Measurements from ENCODE around the gene PSMB7.
"Not testable (repeated sequence)": the region's sequence is repeated elsewhere in the genome, so short reads cannot be mapped to it uniquely, and the experiment has no call there.

PSMB7 gene

DNA sequence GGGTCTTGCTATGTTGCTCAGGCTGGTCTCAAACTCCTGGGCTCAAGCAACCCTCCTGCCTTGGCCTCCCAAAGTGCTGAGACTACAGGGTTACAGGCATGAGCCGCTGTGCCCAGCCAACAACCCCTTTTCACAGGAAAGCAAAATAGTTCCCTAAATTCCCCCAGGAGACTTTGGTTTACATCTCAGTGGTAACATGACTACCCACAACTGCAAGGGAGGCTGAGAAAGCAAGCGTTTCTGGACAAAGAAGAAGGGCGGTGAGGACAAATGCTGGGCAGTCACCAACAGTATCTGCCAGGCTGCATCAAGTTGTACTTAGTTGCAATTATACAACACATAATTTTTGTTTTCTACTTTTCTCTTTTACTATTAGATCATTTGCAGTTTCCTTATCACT lies 27.6 kb upstream of the PSMB7 start:
- DNase-seq, result no peak

DNA sequence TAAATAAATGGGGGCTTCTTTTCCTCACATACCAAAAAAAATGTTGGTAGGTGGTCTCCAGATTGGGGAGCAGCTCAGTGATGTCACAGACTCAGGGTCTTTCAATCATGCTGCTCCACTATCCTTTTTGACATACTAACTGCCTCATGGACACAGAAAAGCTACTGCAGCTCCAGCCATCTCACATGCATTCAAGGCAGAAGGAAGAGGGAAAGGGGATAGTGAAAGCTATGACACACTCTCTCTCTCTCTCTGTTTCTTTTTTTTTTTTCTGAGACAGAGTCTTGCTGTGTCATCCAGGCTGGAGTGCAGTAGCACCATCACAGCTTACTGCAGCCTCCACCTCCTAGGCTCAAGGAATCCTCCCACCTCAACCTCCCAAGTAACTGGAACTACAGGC lies 27.1 kb upstream of the PSMB7 start:
- no peak for DNase-seq

DNA sequence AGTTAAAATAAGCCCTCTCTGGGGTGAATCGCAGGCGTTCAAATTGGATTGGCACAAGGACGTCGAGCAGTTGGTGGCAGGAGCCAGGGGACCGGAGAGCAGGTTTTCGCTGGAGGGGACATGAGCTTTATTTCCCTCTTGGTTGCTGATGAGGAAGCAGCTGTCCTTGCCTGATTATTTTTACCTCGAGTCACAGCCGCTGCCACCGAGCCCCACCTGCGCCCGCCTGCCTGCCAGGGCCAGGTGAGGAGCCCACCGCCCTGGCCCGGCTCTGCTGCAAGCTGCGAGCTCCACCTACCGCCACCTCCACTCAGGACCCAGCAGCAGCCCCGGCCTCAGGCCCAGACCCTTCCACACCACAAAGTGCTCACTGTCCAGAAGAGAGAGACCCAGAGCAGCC lies 26.0 kb upstream of the PSMB7 start:
- DNase-seq, result no peak

DNA sequence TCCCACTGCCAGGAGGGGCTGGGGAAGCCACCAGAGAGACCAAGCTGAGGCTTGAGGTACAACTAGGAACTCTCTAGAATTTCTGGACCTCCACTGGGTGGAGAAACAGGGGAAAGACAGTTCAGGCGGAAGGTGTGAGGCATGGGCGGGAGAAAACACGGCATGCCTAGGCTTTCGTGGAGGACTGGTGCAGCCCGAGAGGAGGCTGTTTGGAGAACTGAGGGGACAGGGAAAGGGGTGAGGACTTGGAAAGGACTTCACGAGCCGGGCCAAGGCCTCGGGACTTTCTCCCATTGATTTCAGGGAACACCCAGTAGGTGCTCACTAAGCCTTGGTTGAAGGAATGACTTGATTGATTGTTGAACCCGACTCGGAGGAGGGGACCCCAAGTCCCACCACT lies 25.5 kb upstream of the PSMB7 start:
- DNase-seq, result no peak

DNA sequence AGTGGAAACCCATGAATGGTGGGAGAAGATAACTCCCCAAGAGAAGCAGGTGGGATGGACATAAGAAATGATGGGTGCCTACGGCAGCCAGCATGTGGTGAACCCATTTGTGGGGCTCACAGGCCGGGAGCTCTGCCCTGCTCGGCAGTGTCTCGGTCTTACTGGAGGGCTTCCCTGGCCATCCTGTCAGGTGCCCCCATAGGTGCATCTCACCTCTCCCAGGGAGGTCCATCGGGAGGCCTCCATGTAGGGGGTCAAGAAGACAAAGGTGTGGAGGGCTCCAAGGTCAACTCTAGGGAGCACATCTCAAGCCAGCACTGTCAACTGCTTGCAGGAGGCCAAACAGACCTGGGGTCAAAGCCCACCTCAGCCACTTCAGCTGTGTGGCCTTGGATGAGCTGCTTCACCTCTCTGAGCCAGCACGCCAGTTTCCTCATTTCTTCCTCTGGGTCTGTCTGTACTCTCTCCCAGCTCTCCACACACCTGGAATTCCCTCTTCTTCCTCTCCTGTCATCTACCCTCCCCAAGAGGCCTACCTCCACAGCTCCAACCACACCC lies 24.5 kb upstream of the PSMB7 start:
- no peak for DNase-seq

DNA sequence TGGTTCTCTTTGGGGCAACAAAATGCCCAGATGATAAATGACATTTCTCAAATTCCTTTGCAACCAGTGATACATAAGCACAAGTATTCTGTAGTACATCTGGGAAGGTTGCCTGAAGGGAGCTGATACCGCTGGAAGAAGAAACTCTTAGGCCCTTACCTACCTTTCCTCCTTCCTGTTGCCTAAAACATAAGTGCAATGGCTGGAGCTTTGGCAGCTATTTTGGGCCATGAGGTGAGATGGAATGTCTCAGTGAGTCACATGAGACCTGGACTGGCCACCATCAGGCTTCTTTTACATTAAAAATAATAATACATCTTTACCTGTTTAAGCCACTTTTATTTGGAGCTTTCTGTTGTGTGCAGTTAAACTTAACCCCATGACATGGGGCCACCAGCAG lies 23.8 kb upstream of the PSMB7 start:
- no peak for DNase-seq

DNA sequence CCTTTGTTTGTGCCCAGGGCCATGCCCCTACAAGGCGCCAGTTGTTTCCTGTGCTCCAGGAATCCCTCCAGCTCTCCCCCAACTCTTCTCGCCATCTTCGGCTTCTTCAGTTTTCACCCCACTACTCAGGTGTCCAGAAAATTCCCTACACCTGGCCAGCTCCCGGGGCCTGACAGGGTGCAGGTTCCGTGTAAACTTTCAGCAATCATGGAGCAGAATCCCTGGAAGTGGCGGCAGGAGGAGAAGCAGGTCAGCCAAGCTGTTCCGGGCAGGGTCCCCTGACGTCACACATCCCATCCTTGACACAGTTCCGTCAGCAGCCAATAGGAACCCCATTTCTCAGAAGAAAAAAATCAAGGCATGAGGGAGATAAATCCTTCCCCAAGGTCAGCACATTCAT lies 22.8 kb upstream of the PSMB7 start:
- no peak for DNase-seq

DNA sequence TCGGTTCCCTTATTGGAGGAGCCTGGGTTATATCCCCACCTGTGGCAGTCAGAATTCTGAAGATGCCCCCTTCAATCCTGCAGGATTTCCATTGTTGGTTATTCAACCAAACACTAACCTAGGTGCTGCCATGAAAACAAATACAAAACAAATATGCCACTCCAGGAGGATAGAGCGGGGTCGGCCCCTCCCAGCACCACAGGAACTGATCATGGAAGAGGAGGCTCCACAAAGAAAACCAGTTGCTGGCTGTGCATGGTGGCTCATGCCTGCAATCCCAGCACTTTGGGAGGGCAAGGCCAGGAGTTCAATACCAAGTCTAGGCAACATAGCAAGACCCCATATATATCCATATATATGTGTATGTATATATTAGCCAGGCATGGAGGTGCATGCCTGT lies 21.8 kb upstream of the PSMB7 start:
- no peak for DNase-seq

DNA sequence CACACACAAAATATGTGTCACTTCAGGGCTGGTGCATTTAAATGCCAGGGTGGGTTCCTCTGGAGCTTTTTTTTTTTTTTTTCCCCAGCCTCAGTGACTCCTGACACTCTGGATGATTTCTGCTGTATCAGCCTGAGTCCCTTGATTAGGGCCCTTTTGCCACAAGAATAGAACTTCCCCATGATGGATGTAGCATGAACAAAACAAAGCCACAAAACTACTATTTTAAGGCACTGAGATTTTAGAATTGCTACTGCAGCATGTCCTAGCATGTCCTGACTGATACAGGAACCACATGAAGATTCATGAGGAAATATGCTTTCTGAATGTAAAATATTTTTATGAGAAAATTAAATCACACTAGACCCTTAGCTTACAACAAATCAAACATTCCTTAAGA lies 21.1 kb upstream of the PSMB7 start:
- no peak for DNase-seq

DNA sequence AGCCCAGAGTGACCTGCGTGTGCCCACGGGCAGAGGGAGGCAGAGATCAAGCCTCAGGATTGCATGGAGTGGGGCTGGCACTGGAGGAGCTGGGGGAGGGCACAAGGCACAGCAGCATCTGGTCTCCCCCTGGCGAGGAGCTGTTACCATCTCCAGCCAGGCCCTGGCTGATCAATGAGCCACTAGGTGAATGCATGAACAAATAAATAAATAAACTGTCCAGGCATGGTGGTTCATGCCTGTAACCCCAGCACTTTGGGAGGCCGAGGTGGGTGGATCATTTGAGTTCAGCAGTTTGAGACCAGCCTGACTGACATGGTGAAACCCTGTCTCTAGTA lies 14.3 kb upstream of the PSMB7 start:
- no peak for DNase-seq

DNA sequence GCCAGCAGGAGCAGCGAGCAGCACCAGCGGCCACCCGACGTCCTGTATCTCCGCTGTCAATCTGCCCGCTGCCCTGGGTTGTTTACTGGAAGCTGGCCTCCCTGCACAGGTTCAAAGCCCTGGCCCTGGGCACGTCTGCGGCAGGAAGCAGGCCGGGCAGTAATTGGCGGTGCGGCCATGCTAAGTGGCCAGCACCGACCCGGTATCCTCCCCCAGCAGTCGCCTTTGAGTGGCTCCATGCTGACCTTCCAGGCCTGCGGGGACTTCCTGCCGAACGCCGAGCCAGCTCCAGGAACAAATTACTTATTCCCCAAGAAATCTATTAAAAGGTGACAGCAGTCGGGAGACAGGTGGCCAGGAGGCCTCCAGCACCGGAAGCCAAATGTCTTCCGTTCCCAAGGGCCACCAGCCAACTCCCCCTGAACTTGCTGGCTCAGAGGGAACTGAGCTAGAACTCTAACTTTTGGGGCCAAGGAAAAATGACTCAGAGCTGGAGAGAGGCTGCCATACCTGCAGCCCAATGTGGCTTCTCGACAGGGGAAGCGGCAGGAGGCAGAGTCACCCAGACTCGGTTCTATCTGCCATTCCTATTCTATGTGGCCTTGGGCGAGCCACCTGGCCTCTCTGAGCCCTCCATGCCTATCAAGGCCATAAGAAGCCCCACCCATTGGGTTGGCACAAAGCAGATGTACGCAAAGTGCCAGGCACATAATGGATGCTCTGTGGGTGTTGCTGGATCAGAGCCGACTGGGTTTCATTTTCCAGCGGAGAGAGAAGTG lies 13.7 kb upstream of the PSMB7 start:
- no peak for DNase-seq

DNA sequence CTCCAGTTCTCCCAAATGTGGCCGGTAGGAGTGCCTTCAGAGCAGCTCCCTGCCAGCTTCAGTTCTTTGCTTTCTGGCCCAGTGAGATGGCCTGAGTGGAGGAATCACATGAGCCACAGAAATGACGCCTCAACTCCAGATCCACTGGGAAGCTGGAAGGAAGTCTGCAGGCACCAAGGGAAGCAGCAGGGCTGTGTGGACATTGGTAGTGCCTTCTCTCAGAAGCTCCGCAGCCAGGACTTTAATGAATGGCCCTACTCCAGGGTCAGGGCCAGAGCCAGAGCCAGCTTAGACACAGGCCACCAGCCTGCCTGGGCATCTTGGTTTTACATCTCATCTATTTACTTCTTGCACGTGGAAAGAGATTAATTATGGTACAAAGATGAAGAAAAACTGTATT lies 12.0 kb upstream of the PSMB7 start:
- no peak for DNase-seq

DNA sequence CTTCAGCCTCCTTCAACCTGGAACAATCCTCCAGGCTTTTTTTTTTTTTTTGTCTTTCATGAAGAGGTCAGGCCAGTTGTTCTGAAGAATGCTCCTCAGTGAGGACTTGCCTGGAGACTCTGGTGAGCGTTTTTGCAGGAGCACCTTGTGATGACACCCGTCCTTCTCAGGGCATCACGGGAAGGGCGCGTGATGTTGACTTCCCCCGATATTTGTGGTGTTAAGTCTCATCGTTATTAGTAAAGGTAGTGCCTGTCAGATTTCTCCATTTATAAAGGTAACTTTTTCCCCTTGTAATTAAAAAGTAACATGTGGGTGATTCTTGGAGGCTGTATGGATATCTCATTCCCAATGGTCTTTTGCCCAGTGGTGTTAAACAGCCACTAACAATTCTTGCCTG lies 11.1 kb upstream of the PSMB7 start:
- DNase-seq, result no peak

DNA sequence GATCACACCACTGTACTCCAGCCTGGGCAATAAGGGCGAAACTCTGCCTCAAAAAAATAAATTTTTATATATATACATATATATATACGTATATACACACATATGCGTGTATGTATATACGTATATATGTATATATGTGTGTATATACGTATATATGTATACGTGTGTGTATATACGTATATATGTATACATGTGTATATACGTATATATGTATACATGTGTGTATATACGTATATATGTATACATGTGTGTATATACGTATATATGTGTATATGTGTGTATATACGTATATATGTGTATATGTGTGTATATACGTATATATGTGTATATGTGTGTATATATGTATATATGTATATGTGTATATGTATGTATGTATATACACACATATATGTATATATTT lies 10.5 kb upstream of the PSMB7 start:
- DNase-seq, result not testable (repeated sequence)

DNA sequence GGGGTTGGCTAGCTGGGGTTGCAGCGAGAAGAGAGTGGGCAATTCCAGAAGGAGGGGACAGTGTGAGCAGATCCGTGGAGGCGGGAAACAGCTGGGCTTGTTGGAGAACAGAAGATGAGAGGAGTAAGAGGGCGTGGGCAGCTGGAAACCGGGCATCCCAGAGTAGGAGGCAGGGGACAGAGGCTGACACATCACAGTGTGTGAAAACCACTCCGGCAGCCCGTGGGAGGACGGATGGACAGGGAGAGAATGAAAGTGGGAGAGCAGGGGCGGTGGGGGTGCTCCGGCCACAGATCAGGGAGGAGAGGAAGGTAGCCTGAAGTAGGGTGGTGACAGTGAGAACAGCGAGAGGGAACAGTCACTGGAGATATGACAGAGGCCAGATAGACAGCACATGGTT lies 8.3 kb upstream of the PSMB7 start:
- DNase-seq, result no peak

DNA sequence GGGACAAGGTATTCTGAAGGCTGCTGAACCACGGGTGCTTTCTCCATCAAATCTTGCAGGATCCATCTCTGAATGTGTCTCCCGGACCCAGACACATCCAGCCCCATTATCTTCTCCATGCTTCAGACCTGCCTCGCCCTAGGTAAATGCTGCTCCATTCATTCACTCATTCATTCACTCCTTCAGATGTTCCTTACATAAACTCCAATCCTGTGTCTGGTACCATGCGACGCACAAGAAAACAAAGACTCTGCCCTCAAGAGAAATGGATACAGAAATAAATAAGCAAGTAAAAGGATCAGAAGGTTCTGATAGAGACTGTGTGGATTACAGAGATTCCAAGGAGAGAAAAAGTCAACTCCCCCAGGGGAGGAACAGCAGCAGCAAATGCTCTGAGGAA lies 7.9 kb upstream of the PSMB7 start:
- no peak for DNase-seq

DNA sequence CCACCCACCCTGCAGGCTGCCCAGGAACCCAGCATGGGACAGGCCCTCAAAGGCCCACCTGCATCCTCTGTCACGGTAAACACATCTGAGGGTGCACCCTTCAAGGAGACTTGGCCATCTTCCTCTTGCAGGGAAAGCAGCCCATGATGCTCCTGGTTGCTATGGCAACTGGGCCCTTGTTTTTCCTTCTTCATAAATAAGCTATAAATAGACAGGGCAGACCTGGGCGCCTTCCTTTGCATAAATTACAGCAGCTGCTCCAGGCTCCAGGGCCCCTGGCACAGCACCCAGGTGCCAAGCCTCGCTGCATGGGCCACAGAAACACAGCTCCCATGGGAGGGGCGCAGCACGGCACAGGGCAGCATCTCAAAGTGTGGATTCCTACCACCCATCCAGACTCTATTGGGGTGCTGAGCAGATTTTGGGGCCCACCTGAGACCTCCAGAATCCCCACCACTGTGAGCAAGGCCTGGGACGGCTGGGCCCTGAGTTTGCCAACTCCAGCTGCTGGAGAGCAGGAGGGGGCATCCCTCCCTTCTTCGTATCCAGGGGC lies 5.8 kb upstream of the PSMB7 start:
- no peak for DNase-seq

DNA sequence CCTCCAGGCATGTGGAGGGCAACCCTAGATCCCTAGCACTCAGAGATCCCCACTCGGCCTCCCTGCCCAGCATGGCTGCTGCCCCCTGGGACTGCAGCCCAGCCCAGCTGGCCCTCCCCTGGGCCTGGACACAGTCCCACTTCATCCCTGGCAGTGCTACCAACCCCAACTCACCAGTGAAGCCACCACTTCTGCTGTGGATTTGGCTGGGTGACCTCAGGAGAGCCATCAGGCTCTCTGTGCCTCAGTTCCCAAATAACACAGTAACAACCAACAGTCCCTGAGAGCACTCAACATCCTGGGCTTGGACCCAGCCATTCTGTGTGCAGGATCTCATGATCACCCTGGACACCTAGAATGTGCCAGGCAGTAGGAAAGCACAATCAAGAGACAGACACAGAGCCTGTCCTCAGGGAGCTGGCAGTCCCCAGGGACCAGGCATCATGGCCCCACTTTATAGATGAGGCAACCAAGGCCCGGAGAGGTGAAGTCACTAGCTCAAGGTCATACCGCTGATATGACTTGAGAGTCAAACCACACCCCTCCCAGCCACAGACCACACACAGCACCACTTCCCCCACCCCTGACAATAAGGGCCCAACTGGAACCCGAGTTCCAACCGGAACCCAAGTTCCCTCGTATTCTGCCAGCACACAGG lies 4.7 kb upstream of the PSMB7 start:
- DNase-seq, result no peak

DNA sequence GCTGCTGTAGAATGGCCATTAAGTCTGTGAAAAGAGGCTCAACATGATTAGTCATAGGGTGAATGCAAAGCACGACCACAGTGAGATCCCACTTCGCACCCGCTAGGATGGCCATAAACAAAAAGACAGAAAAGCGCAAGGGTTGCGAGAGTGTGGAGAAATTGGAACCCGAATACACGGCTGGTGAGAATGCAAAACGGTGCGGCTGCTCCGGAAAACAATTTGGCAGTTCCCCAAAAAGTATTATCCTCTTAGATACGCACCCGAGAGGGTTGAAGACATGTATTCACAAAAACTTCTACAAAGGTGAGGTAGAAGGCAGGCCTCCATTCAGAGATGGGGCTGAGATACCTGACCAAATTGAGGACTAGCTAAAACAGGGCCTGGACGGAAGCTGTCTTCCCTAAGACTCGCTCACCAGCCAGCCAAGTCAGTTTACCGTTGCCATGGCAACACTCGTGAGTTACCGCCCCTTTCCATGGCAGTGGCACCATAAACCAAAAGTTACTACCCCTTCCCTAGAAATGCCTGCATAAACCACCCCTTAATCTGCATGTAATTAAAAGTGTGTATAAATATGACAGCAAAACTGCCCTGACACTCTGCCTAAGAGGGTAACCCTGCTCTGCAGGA lies 726 bp upstream of the PSMB7 start:
- DNase-seq, result no peak

DNA sequence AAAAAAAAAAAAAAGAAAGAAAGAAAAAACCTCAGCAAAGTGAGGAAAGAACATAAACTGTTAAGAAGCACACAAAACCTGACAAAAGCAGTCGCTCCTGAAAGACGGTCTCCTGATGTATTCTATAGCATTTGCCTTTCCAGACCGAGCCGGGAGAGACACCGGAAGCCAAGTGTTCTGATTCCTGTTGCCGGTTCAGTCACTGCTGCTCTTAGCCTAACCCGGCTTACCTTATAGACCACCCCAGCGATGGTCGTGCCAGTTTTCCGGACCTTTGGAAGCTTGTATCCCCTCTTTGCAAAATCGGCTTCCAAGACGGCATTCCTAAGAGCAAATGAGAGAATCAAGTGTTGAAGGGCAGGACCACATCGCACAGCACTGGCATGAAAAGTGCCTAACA lies 630 bp downstream of the PSMB7 start:
- no peak for DNase-seq

DNA sequence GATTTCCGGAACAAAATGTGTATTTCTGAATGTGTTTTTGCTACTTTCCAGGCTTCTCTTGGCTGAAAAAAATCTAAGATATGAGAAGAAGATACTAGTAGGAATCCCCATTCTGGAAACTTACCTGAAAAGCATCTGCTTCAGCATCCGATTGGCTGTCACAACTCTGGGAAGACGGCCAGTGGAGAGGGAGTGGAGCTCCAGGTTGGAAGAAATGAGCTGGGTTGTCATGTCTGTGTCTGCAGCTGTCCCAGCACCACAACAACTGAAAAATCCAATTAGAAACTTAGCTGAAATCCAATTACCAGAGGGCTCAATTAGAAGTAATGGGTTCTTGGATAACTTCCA lies 3.0 kb downstream of the PSMB7 start:
- DNase-seq, result no peak

DNA sequence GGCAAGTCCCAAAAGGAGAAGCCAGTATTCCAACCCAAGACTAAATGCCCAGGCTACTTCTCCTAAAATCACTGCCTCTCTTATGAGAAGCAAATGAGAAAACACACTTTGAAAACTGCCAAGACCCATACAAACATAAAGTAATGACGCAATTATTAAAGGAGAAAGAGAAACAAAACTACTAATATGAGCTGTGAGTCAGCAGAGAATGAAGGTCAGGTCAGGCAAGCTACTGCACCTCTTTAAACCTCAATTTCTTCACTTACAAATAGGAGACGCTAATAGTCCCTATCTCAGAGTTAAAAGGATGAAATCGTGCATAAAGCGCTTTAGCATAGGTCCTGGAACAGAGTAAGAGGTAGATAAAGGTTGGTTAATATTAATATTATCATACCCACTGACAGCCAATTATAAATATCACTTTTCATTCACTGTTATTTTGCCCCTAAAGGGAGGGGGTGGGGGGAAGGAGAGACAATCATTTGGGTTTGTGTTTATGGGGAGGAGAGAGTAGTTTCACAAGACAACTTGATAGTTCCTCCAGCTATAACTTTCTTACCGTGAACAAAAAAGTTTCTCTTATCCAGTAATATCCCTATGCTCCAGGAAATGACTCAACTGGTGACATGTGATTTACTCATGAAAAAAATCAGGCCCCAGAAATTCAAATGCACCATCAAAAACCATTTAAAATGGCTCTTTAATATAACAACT lies 3.6 kb downstream of the PSMB7 start:
- no peak for DNase-seq

DNA sequence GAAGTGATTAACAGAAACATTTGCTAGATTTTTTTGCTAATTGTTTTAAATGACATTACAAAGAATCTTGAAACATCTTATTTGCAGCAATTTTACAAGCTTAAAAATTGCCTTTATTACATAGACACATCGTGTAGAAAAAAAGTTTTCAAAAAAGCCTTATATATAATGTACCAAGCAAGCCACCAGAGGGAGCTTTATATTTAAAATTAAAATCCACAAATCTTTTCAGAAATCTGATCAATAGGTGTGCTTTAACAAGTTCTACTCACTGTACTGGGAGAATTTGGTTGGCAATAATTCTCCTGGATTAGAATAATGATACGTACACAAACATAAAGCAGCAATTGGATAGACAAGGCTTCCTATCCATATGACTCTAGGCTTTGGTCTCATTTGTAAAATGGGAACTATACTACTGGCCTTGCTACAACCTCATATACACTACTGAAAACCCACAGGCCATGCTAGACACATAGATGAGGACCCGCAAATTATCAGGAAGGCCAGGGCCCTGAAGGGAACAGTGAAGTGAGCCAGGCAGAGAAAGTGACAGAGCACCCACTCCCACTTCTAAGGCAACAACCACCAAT lies 4.8 kb downstream of the PSMB7 start:
- no peak for DNase-seq
